Thoracic aorta endothelial cell (primary cell): ENCODE data around the gene RNF32. TPM values are rescaled to one million over a fixed set of nuclear protein-coding genes. Genes with fewer than 3 reads are reported as not detected.

Experiments
- total RNA-seq: library from RNA; depleted of rRNA; stranded (reverse); fragments of >200 nt; gene quantifications from 2 replicates; pipeline ENCODE4 v1.2.3, GENCODE V29; 2012

The RNF32 gene
- total RNA-seq: 0.13 and 0.29 TPM in 2 replicates

GRCh38 chr7:156640257-156640948 lies at the start of gene RNF32:
Gene RNF32, plus strand, starts transcription at chr7:156640774. Its CDS starts 3,104 bp downstream, at chr7:156643878.

